GM19099 (cell line): ENCODE results near the gene RNFT2.
A peak's percentile ranks its signal among the peaks of the same experiment; 100 is the strongest.

Source experiments
- POLR2A ChIP-seq: IDR thresholded peaks from 3 replicates; pipeline ENCODE4 v1.6.1; 2011; ENCODE audit warnings: low read depth; ENCODE audit not compliant: insufficient read length; ENCODE audit errors: extremely low read depth

The RNFT2 gene

DNA sequence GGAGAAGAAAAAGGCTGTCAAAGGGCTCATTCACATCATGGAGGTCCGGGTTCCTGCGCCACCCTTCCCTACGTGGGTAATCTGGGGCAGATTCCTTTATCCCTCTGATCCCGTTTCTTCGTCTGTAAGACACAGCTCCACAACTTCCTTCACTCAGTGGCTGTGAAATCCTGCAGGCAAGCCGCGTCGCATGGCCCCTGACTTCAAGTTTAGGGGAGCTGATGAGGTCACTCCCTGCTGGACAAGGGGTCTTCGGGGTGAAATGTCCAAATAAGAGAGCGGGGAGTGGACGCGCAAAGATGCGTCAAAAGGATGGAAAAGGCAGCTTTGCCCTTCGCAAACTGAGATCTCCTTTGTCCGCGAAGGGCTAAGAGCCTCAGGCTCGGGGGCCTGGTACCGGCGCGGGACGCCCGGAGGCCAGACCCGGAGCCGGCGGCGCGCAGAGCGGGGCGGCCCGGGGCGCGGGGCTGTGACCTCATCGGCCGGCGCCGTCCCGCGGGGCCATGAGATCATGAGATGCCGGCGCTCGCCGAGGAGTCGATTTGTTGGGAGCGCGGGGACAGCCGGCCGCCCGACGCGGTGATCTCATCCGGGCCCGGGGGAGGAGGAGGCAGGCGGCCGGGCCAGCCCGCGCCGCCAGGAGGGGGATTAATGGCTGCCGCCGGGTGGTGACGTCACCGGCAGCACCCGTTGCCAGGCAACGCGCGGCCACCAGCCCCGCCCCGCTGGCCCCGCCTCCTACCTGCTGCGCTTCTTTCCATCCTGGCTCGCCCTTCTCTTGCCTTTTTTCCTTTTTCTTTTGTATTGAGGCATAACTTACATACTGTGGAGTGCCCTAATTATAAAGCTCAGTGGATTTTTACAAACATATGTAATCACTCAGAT lies 81.1 kb downstream of the RNFT2 start:
- peak; percentile 66 for TF ChIP-seq POLR2A

DNA sequence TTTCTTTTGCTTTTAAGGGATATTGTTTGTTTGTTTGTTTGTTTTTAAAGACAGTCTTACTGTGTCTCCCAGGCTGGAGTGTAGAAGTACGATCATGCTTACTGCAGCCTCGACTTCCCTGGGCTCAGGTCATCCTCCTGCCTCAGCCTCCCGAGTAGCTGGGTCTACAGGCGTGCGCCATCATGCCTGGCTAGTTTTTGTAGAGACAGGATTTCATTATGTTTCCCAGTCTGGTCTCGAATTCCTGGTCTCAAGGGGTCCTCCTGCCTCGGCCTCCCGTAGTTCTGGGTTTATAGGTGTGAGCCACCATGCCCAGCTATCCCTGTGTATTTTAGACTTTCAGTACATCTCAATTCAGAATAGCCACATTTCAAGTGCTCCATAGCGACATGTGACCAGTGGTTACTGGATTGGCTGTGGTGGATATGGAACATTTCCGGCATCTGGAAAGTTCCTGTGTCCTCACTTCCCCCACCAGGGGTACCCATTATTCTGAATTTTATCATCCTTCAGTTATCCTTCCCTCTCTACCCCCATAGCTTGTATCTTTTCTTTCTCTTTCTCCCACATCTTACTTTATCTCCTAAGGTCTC lies 82.0 kb downstream of the RNFT2 start:
- TF ChIP-seq POLR2A: no peak

DNA sequence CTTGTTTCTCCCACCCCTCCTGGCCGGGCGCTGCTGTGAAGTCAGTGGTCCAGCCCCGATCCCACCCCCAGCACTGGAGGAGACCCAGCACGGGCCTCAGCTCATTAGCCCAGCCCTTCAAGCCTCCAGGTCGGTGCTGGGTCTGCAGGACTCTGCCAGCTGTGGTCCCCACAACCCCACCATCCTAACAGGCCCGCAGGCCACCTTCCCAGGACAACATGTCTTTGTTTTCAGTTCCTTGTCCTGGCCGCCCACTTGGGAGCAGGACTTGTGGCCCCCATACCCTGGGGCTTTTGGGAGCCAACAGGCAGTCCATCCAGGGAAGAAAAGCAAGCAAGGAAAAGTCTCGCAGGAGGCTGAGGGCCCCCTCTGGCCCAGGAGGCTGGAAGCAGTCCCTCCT lies 83.2 kb downstream of the RNFT2 start:
- no peak for TF ChIP-seq POLR2A

DNA sequence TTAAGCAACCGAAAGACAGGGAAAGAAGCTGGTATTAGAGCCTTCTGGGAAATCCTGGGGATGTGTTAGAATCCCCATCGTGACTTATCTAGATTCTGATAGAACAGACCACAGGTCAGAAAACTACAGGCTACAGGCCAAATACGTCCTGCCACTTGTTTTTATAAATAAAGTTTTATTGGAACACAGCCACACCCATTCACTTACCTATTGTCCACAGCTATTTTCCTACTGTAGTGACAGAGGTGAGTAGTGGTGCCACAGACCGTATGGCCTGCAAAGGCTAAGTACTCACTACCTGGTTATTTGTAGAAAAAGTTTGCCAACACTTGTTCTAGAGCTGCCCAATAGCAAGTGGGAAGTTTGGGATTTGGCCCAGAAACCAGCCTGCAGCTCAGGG lies 89.3 kb downstream of the RNFT2 start:
- TF ChIP-seq POLR2A: no peak

DNA sequence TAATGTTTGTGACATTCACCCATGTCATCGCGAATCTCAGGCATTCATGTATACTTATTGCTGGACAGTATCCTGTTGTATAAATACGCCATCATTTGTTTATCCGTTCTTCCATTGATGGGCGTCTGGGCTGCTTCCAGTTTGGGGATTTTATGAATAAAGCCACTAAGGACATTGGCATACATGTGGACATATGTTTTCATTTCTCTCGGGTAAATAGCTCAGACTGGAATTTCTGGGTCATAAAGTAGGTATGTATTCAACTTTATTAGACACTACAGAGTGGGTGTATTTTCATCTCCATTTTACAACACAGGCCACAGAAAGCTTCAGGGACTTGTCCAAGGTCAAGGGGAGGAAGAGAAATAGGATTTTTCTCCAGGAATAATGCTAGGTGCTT lies 94.2 kb downstream of the RNFT2 start:
- no peak for TF ChIP-seq POLR2A

DNA sequence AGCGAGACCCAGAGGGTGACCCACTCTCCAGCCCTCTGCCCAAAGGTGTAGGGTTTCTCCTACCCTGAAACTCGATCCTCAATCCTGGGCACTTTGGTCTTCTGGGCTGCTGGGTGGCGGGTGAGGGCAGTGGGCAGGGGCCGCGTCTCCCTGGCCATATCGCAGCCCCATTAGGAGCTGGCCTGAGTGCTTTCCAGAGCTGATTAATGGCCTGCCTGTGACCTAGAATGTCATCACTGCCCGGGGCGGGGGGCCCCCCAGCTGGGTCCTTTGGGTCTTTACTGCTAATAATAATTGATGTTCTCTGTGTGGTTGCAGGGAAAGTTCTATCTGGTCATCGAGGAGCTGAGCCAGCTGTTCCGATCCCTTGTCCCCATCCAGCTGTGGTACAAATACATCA lies 95.4 kb downstream of the RNFT2 start:
- TF ChIP-seq POLR2A: no peak

DNA sequence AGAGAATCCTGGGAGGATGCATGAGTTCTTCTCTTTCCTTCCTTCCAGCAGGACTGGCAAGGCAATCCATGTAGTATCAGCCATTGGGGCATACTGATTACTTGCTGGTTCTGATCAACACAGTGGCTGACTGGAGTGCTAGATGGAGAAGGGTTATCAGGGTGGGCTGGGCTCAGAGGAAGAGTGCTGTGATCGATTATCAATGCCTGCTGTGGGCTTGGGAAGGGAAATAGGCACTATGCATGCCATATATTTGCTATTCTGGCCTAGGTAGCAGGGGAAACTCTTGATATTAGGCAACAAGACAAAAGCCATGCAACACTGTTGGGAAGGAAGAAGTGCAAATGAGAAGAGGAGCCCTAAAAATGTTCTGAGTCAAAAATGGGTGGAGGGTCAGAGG lies 97.4 kb downstream of the RNFT2 start:
- TF ChIP-seq POLR2A: no peak

DNA sequence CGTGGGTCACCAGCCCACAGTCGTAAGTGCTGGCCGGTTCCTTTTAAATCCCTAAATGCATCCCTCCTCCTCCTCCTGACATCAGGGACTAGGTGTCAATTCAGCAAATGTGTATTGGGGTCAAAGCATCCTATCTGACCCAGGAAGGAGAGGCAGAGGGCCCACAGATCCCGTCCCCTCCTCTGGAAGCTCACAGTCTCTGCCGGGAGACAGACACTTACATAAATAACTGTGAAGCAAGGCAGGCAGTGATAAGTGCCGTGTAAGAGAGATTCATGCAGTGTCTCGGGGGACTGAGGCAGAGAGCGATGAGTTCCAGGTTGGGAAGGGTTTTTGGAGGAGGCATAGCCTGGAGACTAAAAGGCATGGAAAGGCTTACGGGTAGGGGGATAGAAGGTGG lies 99.0 kb downstream of the RNFT2 start:
- no peak for TF ChIP-seq POLR2A

DNA sequence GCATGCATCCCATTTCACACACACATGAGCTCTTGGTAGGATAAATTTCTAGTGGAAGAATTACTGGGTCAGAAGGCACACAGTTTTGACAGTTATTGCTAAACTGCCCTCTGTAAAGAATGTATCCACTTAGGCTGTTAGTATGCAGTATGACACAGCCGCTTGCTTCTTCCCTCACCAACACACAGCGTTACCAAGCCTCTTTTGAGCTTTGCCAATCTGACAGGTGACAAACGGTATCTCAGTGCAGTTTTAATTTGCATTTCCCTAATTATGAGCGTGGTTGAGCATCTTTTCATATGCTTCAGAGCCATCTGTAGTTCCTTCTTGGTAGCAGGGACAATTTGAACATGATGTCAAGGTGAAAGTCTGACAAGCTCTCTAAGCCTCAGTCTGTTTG lies 100.2 kb downstream of the RNFT2 start:
- no peak for TF ChIP-seq POLR2A

DNA sequence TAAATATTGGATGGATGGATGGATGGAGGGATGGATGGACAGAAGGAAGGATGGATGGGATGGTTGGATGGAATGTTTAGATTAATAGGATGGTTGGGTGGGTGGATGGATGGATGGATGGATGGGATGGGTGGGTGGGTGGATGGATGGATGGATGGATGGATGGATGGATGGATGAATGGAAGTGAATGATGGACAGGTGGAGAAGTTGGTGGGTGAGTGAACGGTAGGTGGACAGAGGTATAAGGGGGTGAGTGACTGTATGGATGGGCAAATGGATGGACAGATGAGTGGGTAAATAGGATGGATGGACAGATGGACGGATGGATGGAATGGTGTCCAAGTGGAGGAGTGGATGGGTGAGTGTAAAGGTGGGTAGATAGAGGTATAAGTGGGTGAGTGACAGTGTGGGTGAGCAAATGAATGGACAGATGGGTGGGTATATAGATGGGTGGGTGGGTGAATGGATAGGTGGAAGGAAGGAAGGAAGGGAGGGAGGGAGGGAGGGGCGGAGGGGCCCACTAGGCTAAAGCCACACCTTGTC lies 101.2 kb downstream of the RNFT2 start:
- no peak for TF ChIP-seq POLR2A

DNA sequence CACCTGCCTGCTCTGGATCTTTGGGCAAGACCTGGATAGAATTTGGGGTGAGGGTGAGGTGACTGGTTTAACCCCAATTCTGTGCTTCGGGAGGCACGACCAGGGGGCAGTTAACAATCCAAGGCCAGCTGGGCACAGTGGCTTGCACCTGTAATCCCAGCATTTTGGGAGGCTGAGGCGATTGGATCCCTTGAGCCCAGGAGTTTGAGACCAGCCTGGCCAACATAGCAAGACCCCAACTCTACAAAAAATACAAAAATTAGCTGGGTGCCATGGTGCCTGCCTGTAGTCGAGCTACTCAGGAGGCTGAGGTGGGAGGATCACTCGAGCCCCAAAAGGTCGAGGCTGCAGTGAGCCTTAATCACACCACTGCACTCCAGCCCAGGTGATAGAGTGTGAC lies 105.0 kb downstream of the RNFT2 start:
- TF ChIP-seq POLR2A: no peak

DNA sequence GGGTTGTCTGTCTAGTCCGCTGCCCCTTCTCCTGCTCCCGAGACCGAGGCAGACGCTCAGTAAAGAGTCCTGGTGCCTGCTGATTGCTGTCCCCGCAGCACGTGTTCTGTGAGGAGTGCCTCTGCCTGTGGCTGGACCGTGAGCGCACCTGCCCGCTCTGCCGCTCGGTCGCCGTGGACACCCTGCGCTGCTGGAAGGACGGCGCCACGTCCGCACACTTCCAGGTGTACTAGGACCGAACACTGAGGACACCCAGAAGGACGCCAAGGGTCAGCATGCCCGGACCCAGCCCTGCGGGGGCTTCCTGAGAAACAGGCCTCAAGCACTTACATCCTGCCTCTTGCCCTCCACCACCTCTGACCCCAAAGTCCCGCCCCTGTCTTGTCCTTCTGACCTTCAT lies 111.1 kb downstream of the RNFT2 start:
- TF ChIP-seq POLR2A: no peak

DNA sequence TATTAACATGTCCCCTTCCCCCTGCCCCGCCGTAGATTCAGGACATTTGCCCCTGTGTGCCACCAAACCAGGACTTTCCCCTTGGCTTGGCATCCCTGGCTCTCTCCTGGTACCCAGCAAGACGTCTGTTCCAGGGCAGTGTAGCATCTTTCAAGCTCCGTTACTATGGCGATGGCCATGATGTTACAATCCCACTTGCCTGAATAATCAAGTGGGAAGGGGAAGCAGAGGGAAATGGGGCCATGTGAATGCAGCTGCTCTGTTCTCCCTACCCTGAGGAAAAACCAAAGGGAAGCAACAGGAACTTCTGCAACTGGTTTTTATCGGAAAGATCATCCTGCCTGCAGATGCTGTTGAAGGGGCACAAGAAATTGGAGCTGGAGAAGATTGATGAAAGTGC lies 114.2 kb downstream of the RNFT2 start:
- no peak for TF ChIP-seq POLR2A

DNA sequence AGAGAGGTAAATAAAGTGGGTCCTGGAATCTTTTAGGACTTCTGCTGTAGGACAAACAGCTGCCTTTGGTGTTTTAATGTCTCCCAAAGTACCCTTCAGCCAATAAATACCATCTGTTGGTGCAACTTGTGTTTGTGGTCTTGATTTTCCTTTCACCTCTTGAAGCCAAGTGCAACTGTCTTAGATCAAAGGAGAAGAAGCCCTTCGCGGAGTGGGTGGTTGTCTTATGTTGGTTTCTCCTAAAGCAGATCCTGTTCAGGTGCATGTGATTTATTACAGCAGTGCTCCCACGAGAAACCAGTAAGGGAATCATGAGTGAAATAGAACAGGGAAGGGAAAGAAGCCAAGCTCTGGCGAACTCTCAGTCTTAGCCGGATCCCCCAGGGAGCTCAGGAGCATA lies 115.4 kb downstream of the RNFT2 start:
- TF ChIP-seq POLR2A: no peak

DNA sequence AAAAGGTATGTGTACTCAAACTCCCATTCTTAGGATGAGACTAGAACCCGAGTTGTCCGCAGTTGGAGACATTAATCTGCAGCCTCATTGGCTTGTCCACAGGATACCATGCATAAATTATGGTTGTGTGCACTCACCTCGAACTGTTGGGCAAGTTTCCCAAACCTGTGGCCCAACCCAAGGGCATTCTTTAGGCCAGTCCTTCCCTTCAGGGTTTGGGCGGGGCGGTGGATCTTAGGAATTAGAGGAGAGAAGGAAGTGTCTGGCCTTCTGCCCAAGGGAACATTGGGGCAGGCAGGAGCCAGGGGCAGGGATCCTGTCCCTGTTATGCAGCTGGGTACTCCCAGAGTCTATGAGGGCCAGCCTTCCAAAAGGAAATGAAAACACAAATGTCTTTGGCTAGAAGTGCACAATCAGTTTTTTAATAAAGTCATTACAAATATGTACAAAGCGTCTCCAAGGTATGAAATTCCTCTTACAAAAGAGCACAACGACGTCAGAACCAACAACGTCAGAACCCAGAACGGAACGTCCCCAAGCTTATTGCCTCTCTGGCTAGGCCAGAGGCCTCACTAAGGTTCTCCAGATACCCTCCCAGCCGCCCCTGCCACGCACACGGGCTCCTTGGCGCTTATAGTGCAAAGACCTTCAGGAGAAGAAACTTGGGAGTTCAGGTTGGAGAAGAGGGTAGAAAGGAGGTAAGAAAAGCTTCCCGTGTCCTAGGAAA lies 117.8 kb downstream of the RNFT2 start:
- TF ChIP-seq POLR2A: no peak
